HCT116 (cell line): Measurements from ENCODE around the gene FHOD3. TPM values are rescaled to one million over a fixed set of nuclear protein-coding genes. Genes with fewer than 3 reads are reported as not detected.

Source experiments
- ATAC-seq: fragments of 200-7000 bp; cut with Tn5 transposase; 2 replicates; pipeline ENCODE4 v1.9.1; 2020; ENCODE audit warnings: mild to moderate bottlenecking, moderate library complexity
- BruUV-seq: library from RNA; stranded (reverse); fragments of 400-500 nt; replicated peaks from 2 replicates; lab custom pipeline; 2021; lab: Mats Ljungman, UMichigan
- CTCF ChIA-PET: fragments of 300-600 bp; sonication (Branson Sonifier 250); formaldehyde crosslinking; loops from one replicate; lab custom pipeline; 2021; ENCODE audit warnings: antibody characterized with exemption; lab: Charles Lee
- POLR2A ChIA-PET: fragments of 300-600, 350-600 bp; sonication (Branson Sonifier 250); formaldehyde crosslinking; loops from one replicate; lab custom pipeline; 2021; ENCODE audit warnings: antibody characterized with exemption; lab: Charles Lee
- RAD21 ChIA-PET, 2 experiments: fragments of 300-600 bp; sonication (Branson Sonifier 250); formaldehyde crosslinking; loops; one replicate each; lab custom pipeline; 2023; ENCODE audit warnings: low total read pairs in 2 of 2; ENCODE audit not compliant: uncharacterized antibody in 2 of 2, unreplicated experiment in 2 of 2, low non-redundant PET in 1 of 2; lab: Charles Lee
- DNase-seq: peaks from one replicate; pipeline ENCODE4 v3.0.0-alpha.2; 2010; ENCODE audit warnings: low read depth, low spot score
- H2AFZ ChIP-seq: fragments of 200-600 bp; shearing (Covaris generic), sonication (generic); 2 replicates; pipeline ENCODE4 v1.6.1; 2017; ENCODE audit warnings: low read depth, mixed run types, mixed read lengths, antibody characterized with exemption, low read length; ENCODE audit not compliant: poor library complexity, severe bottlenecking
- H3K27ac ChIP-seq: 2 replicates; pipeline ENCODE4 v1.5.1; 2012; ENCODE audit warnings: low read depth, low read length
- H3K27me3 ChIP-seq: fragments of 200-600 bp; sonication (generic); 2 replicates; pipeline ENCODE4 v1.6.1; 2016; ENCODE audit warnings: mixed run types, low read length, mixed read lengths; ENCODE audit not compliant: insufficient read depth
- H3K36me3 ChIP-seq, 2 experiments: fragments of 200-500 bp in 1 of 2; fragments of 200-600 bp in 1 of 2; sonication (Bioruptor generic) in 1 of 2; sonication (generic) in 1 of 2; 2 replicates each; pipeline versions ENCODE4 v1.5.1 to v1.6.1; 2014 to 2016; ENCODE audit warnings: low read length in 2 of 2, inconsistent platforms in 1 of 2, mixed read lengths in 1 of 2, mixed run types in 1 of 2; ENCODE audit not compliant: insufficient read depth in 2 of 2, control insufficient read depth in 1 of 2
- H3K4me1 ChIP-seq, 2 experiments: fragments of 200-600 bp in 1 of 2; sonication (generic) in 1 of 2; 2 replicates each; pipeline versions ENCODE4 v1.5.1 to v1.6.1; 2012 to 2017; ENCODE audit warnings: low read length in 2 of 2, inconsistent platforms in 1 of 2, mild to moderate bottlenecking in 1 of 2, mixed read lengths in 1 of 2, mixed run types in 1 of 2, moderate library complexity in 1 of 2; ENCODE audit not compliant: insufficient read depth in 2 of 2, control insufficient read depth in 1 of 2
- H3K4me2 ChIP-seq: fragments of 200-600 bp; sonication (generic); 2 replicates; pipeline ENCODE4 v1.6.1; 2017; ENCODE audit warnings: mixed run types, low read length, mixed read lengths
- H3K4me3 ChIP-seq, 2 experiments: fragments of 200-600 bp in 1 of 2; sonication (generic) in 1 of 2; replicated peaks in 1 of 2; 2 replicates each; pipeline ENCODE4 v1.5.1; 2011 to 2016; ENCODE audit warnings: low read length in 2 of 2, control low read depth in 1 of 2, low read depth in 1 of 2, mild to moderate bottlenecking in 1 of 2, mixed read lengths in 1 of 2, mixed run types in 1 of 2
- H3K79me2 ChIP-seq: fragments of 200-600 bp; sonication (generic); 2 replicates; pipeline ENCODE4 v1.6.1; 2017; ENCODE audit warnings: mild to moderate bottlenecking, mixed run types, low read length, moderate library complexity, mixed read lengths; ENCODE audit not compliant: insufficient read depth
- H3K9ac ChIP-seq: fragments of 200-600 bp; sonication (generic); 2 replicates; pipeline ENCODE4 v1.6.1; 2016; ENCODE audit warnings: low read length, mixed read lengths
- H3K9me2 ChIP-seq: fragments of 200-600 bp; sonication (generic), shearing (Covaris generic); 2 replicates; pipeline ENCODE4 v1.6.1; 2017; ENCODE audit warnings: mixed run types, mild to moderate bottlenecking, moderate library complexity; ENCODE audit not compliant: insufficient read depth
- H3K9me3 ChIP-seq, 2 experiments: fragments of 200-500 bp in 1 of 2; fragments of 200-600 bp in 1 of 2; sonication (Bioruptor generic) in 1 of 2; sonication (generic) in 1 of 2; 2 replicates each; pipeline ENCODE4 v1.6.1; 2014 to 2017; ENCODE audit warnings: low read length in 2 of 2, mixed read lengths in 2 of 2, inconsistent platforms in 1 of 2, low read depth in 1 of 2, mild to moderate bottlenecking in 1 of 2, mixed run types in 1 of 2, moderate library complexity in 1 of 2; ENCODE audit not compliant: control insufficient read depth in 1 of 2, insufficient read depth in 1 of 2
- H4K20me1 ChIP-seq: fragments of 200-600 bp; sonication (generic), shearing (Covaris generic); 2 replicates; pipeline ENCODE4 v1.6.1; 2017; ENCODE audit warnings: mixed run types, mild to moderate bottlenecking, moderate library complexity; ENCODE audit not compliant: insufficient read depth
- CBX3 ChIP-seq: IDR thresholded peaks from 2 replicates; pipeline ENCODE4 v1.6.1; 2012; ENCODE audit warnings: low read depth
- CEBPB ChIP-seq: IDR thresholded peaks from 2 replicates; pipeline ENCODE4 v1.6.1; 2012; ENCODE audit warnings: low read depth
- ELF1 ChIP-seq: IDR thresholded peaks from 2 replicates; pipeline ENCODE4 v1.6.1; 2012; ENCODE audit warnings: low read depth, borderline replicate concordance
- EZH2 ChIP-seq: fragments of 200-600 bp; sonication (generic); IDR thresholded peaks from 2 replicates; pipeline ENCODE4 v1.6.1; 2017; ENCODE audit warnings: antibody characterized with exemption, mixed run types
- EZH2phosphoT487 ChIP-seq: fragments of 200-600 bp; IDR thresholded peaks from 2 replicates; pipeline ENCODE4 v1.6.1; 2018; ENCODE audit warnings: antibody characterized with exemption, borderline replicate concordance
- FOSL1 ChIP-seq: IDR thresholded peaks from 2 replicates; pipeline ENCODE4 v1.6.1; 2012; ENCODE audit warnings: low read depth
- JUND ChIP-seq: IDR thresholded peaks from 2 replicates; pipeline ENCODE4 v1.6.1; 2012
- POLR2A ChIP-seq: IDR thresholded peaks from 2 replicates; pipeline ENCODE4 v1.7.0; 2011; ENCODE audit warnings: borderline replicate concordance; ENCODE audit not compliant: insufficient read depth, insufficient read length; ENCODE audit errors: extremely low read depth
- POLR2AphosphoS5 ChIP-seq: IDR thresholded peaks from 2 replicates; pipeline ENCODE4 v1.6.1; 2011; ENCODE audit warnings: mild to moderate bottlenecking, low read depth, low read length, moderate library complexity
- SIN3A ChIP-seq: IDR thresholded peaks from 2 replicates; pipeline ENCODE4 v1.6.1; 2012; ENCODE audit warnings: low read depth
- SP1 ChIP-seq: IDR thresholded peaks from 2 replicates; pipeline ENCODE4 v1.6.1; 2012; ENCODE audit warnings: low read depth
- SRF ChIP-seq: IDR thresholded peaks from 2 replicates; pipeline ENCODE4 v1.6.1; 2012; ENCODE audit warnings: low read depth
- YY1 ChIP-seq: IDR thresholded peaks from 2 replicates; pipeline ENCODE4 v1.6.1; 2011; ENCODE audit warnings: low read length, low read depth, moderate library complexity, mild to moderate bottlenecking; ENCODE audit not compliant: insufficient replicate concordance; ENCODE audit errors: extremely low read depth
- ZFX ChIP-seq: fragments of 450-650 bp; IDR thresholded peaks from 2 replicates; pipeline ENCODE4 v1.6.1; 2017
- ZNF274 ChIP-seq: fragments of 200-500 bp; sonication (Bioruptor generic); IDR thresholded peaks from 2 replicates; pipeline ENCODE4 v1.6.1; 2014; ENCODE audit warnings: mild to moderate bottlenecking, low read depth, low read length, inconsistent platforms
- intact Hi-C: fragments of 100-400 bp; cut with micrococcal nuclease; formaldehyde crosslinking; loops from 2 replicates; pipeline ENCODE4 v1.10.0; 2022
- total RNA-seq: library from RNA; stranded (reverse); gene quantifications from one replicate; pipeline ENCODE4 v1.2.1, GENCODE V29; 2021; ENCODE audit not compliant: unreplicated experiment
- TF ChIP-seq, protein P1 (sequence below): IDR thresholded peaks from 2 replicates; pipeline ENCODE4 v1.6.1; 2012
- TF ChIP-seq, protein P2 (sequence below): IDR thresholded peaks from 2 replicates; pipeline ENCODE4 v1.6.1; 2012; ENCODE audit warnings: low read depth
- TF ChIP-seq, protein P3 (sequence below), 3 experiments: fragments of 200-600 bp in 1 of 3; sonication (generic) in 1 of 3; IDR thresholded peaks in 2 of 3; conservative IDR thresholded peaks in 1 of 3; 2 replicates each; pipeline ENCODE4 v1.5.1; 2012 to 2017; ENCODE audit warnings: low read depth in 2 of 3, low read length in 2 of 3, antibody characterized with exemption in 1 of 3, borderline replicate concordance in 1 of 3, control low read depth in 1 of 3, mild to moderate bottlenecking in 1 of 3, mixed read lengths in 1 of 3, mixed run types in 1 of 3, moderate library complexity in 1 of 3; ENCODE audit not compliant: insufficient read depth in 1 of 3
- TF ChIP-seq, protein P4 (sequence below): IDR thresholded peaks from 2 replicates; pipeline ENCODE4 v1.6.1; 2011; ENCODE audit warnings: mild to moderate bottlenecking, low read length, moderate library complexity; ENCODE audit not compliant: insufficient replicate concordance; ENCODE audit errors: extremely low read depth

The FHOD3 gene
- total RNA-seq, 1 experiment from 2014 or later = 4.0 TPM

DNA sequence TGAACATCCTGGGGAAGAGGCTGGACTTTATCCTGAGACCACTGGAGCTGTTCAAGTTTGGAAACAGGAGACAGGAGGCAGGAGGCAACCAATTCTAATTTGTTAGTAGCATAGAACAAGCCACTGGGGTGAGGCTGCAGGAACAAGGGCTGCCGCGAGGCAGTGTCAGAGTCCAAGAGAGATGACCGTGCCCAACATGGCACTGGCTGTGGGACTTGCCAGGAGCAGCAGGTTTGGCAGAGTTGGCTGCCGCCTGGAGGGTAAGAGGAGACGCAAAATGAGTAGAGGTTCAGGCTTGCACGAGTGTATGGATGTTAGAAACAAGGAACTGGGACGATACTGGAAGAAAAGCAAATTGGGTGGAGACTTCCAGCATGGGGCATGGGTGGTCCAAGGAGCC is 362.8 kb downstream of the FHOD3 start:
- H4K20me1 ChIP-seq = no peaks in the 10 kb centered on the region
- DNase-seq (no peak), ATAC-seq (no peak)
- H3K9me2 ChIP-seq = no peaks in the 10 kb centered on the region
- ChIA-PET RAD21 (no interaction called here), CTCF (no interaction called here), POLR2A (no interaction called here)
- intact Hi-C loops = no loop called here
- H3K27me3 ChIP-seq = peaks cover 4% of the 10 kb centered on the region; the same call in 1 of the 2 replicates
- H3K79me2 ChIP-seq = no peaks in the 10 kb centered on the region
- H3K36me3 ChIP-seq = no peaks in the 10 kb centered on the region
- no peak overlapping the region for H3K9ac ChIP-seq
- H2AFZ ChIP-seq = no peak overlapping the region
- H3K4me3 ChIP-seq = no peak overlapping the region
- no peaks in the 10 kb centered on the region for H3K4me1 ChIP-seq
- H3K27ac ChIP-seq = no peak overlapping the region
- TF ChIP-seq POLR2A (no peak), FOSL1 (no peak), SRF (no peak), CEBPB (no peak), ZNF274 (no peak), POLR2AphosphoS5 (no peak), YY1 (no peak), EZH2phosphoT487 (no peak), ZFX (no peak), CBX3 (no peak), JUND (no peak), SP1 (no peak), ELF1 (no peak), SIN3A (no peak), EZH2 (no peak)
- TF ChIP-seq, protein P1, sequence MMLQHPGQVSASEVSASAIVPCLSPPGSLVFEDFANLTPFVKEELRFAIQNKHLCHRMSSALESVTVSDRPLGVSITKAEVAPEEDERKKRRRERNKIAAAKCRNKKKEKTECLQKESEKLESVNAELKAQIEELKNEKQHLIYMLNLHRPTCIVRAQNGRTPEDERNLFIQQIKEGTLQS = no peak
- TF ChIP-seq, protein P2, sequence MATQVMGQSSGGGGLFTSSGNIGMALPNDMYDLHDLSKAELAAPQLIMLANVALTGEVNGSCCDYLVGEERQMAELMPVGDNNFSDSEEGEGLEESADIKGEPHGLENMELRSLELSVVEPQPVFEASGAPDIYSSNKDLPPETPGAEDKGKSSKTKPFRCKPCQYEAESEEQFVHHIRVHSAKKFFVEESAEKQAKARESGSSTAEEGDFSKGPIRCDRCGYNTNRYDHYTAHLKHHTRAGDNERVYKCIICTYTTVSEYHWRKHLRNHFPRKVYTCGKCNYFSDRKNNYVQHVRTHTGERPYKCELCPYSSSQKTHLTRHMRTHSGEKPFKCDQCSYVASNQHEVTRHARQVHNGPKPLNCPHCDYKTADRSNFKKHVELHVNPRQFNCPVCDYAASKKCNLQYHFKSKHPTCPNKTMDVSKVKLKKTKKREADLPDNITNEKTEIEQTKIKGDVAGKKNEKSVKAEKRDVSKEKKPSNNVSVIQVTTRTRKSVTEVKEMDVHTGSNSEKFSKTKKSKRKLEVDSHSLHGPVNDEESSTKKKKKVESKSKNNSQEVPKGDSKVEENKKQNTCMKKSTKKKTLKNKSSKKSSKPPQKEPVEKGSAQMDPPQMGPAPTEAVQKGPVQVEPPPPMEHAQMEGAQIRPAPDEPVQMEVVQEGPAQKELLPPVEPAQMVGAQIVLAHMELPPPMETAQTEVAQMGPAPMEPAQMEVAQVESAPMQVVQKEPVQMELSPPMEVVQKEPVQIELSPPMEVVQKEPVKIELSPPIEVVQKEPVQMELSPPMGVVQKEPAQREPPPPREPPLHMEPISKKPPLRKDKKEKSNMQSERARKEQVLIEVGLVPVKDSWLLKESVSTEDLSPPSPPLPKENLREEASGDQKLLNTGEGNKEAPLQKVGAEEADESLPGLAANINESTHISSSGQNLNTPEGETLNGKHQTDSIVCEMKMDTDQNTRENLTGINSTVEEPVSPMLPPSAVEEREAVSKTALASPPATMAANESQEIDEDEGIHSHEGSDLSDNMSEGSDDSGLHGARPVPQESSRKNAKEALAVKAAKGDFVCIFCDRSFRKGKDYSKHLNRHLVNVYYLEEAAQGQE = no peak
- TF ChIP-seq, protein P3, sequence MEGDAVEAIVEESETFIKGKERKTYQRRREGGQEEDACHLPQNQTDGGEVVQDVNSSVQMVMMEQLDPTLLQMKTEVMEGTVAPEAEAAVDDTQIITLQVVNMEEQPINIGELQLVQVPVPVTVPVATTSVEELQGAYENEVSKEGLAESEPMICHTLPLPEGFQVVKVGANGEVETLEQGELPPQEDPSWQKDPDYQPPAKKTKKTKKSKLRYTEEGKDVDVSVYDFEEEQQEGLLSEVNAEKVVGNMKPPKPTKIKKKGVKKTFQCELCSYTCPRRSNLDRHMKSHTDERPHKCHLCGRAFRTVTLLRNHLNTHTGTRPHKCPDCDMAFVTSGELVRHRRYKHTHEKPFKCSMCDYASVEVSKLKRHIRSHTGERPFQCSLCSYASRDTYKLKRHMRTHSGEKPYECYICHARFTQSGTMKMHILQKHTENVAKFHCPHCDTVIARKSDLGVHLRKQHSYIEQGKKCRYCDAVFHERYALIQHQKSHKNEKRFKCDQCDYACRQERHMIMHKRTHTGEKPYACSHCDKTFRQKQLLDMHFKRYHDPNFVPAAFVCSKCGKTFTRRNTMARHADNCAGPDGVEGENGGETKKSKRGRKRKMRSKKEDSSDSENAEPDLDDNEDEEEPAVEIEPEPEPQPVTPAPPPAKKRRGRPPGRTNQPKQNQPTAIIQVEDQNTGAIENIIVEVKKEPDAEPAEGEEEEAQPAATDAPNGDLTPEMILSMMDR (IDR thresholded peaks at IDR 0.05 in 2 of 3, conservative IDR thresholded peaks at IDR 0.05 in 1 of 3; ENCODE audit: borderline replicate concordance in 1 of 3, insufficient read depth in 1 of 3, low read depth in 2 of 3, low read length in 2 of 3) = no peak
- TF ChIP-seq, protein P4, sequence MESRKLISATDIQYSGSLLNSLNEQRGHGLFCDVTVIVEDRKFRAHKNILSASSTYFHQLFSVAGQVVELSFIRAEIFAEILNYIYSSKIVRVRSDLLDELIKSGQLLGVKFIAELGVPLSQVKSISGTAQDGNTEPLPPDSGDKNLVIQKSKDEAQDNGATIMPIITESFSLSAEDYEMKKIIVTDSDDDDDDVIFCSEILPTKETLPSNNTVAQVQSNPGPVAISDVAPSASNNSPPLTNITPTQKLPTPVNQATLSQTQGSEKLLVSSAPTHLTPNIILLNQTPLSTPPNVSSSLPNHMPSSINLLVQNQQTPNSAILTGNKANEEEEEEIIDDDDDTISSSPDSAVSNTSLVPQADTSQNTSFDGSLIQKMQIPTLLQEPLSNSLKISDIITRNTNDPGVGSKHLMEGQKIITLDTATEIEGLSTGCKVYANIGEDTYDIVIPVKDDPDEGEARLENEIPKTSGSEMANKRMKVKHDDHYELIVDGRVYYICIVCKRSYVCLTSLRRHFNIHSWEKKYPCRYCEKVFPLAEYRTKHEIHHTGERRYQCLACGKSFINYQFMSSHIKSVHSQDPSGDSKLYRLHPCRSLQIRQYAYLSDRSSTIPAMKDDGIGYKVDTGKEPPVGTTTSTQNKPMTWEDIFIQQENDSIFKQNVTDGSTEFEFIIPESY = no peak
- H3K9me3 ChIP-seq = no peaks in the 10 kb centered on the region
- BruUV-seq = no TSS peak
- H3K4me2 ChIP-seq = no peak overlapping the region
